HepG2 (cell line): ENCODE data around the gene DQX1. TPM values are rescaled to one million over a fixed set of nuclear protein-coding genes. Genes with fewer than 3 reads are reported as not detected.

Experiments used
- ATF7 ChIP-seq, 2 experiments: fragments of 450-650 bp in 1 of 2; sonication (generic) in 1 of 2; formaldehyde crosslinking in 1 of 2; IDR thresholded peaks; 2 replicates each; pipeline versions ENCODE4 v1.4.0 to v1.6.1; 2016 to 2020; ENCODE audit warnings: antibody characterized with exemption in 1 of 2, mild to moderate bottlenecking in 1 of 2, missing genetic modification reagents in 1 of 2
- CHD4 ChIP-seq: fragments of 200-600 bp; sonication (generic); IDR thresholded peaks from 2 replicates; pipeline ENCODE4 v1.7.0; 2017; ENCODE audit warnings: mild to moderate bottlenecking, low read length, borderline replicate concordance
- DRAP1 ChIP-seq: IDR thresholded peaks from 2 replicates; pipeline ENCODE4 v1.6.1; 2016; ENCODE audit warnings: missing genetic modification reagents, missing compliant biosample characterization
- ELF3 ChIP-seq: IDR thresholded peaks from 2 replicates; pipeline ENCODE4 v1.6.1; 2016; ENCODE audit warnings: missing genetic modification reagents, missing compliant biosample characterization
- HOXA9 ChIP-seq: sonication (generic); formaldehyde crosslinking; IDR thresholded peaks from 2 replicates; pipeline ENCODE4 v1.8.1; 2022; ENCODE audit warnings: missing genetic modification reagents, mild to moderate bottlenecking, moderate library complexity, borderline replicate concordance
- KLF12 ChIP-seq: sonication (generic); formaldehyde crosslinking; IDR thresholded peaks from 2 replicates; pipeline ENCODE4 v1.4.0; 2020; ENCODE audit warnings: missing genetic modification reagents, borderline replicate concordance
- MAF1 ChIP-seq: sonication (generic); formaldehyde crosslinking; IDR thresholded peaks from 2 replicates; pipeline ENCODE4 v1.5.0; 2020; ENCODE audit warnings: missing genetic modification reagents, borderline replicate concordance
- NFIC ChIP-seq: IDR thresholded peaks from 2 replicates; pipeline ENCODE4 v1.6.1; 2012; ENCODE audit warnings: mild to moderate bottlenecking, low read length, inconsistent platforms
- SAFB2 ChIP-seq: sonication (generic); formaldehyde crosslinking; IDR thresholded peaks from 2 replicates; pipeline ENCODE4 v1.5.1; 2020; ENCODE audit warnings: missing genetic modification reagents, low read depth, mild to moderate bottlenecking, borderline replicate concordance
- TRIM24 ChIP-seq: sonication (generic); formaldehyde crosslinking; IDR thresholded peaks from 2 replicates; pipeline ENCODE4 v1.8.0; 2022; ENCODE audit warnings: mild to moderate bottlenecking, missing genetic modification reagents
- ZBTB39 ChIP-seq: sonication (generic); formaldehyde crosslinking; IDR thresholded peaks from 2 replicates; pipeline ENCODE4 v1.5.0; 2020; ENCODE audit warnings: missing genetic modification reagents
- ZMYM3 ChIP-seq: sonication (generic); formaldehyde crosslinking; IDR thresholded peaks from 2 replicates; pipeline ENCODE4 v1.5.1; 2020; ENCODE audit warnings: mild to moderate bottlenecking, missing genetic modification reagents
- ZNF496 ChIP-seq: sonication (generic); formaldehyde crosslinking; IDR thresholded peaks from 2 replicates; pipeline ENCODE4 v1.8.1; 2023; ENCODE audit warnings: mild to moderate bottlenecking, moderate library complexity, missing genetic modification reagents; ENCODE audit not compliant: insufficient replicate concordance
- ZNF678 ChIP-seq: sonication (generic); formaldehyde crosslinking; IDR thresholded peaks from 2 replicates; pipeline ENCODE4 v1.4.0; 2020; ENCODE audit warnings: mild to moderate bottlenecking, missing genetic modification reagents
- ZNF777 ChIP-seq: sonication (generic); formaldehyde crosslinking; IDR thresholded peaks from 2 replicates; pipeline ENCODE4 v1.4.0; 2020; ENCODE audit warnings: missing genetic modification reagents
- polyA plus RNA-seq, 8 experiments: library from polyadenylated mRNA; depleted of rRNA in 3 of 8; stranded (reverse) in 7 of 8; unstranded in 1 of 8; fragments of >200 nt; fragmentation: Illumina TruSeq in 4 of 8; extraction: Trizol in 4 of 8; gene quantifications; 2 replicates each; pipeline versions ENCODE4 v1.2.1 to v1.2.3, GENCODE V29; 2011 to 2016; ENCODE audit warnings: low read depth in 4 of 8, missing spikeins in 1 of 8, mixed read lengths in 1 of 8; ENCODE audit not compliant: insufficient read depth in 1 of 8
- total RNA-seq, 5 experiments: library from RNA; depleted of rRNA; stranded (reverse); fragments of >200 nt; fragmentation: Illumina TruSeq; extraction: Trizol; gene quantifications; 2 replicates each; pipeline ENCODE4 v1.2.3, GENCODE V29; 2016; ENCODE audit warnings: low read depth in 1 of 5
- TF ChIP-seq, protein P1 (sequence below), 2 experiments: IDR thresholded peaks; 2 replicates each; pipeline ENCODE4 v1.6.1; 2011 to 2012; ENCODE audit warnings: low read length in 2 of 2, borderline replicate concordance in 1 of 2, low read depth in 1 of 2, mild to moderate bottlenecking in 1 of 2, moderate library complexity in 1 of 2
- TF ChIP-seq, protein P2 (sequence below): sonication (generic); formaldehyde crosslinking; IDR thresholded peaks from 2 replicates; pipeline ENCODE4; 2020; ENCODE audit warnings: missing genetic modification reagents, mild to moderate bottlenecking, borderline replicate concordance

Gene DQX1
- total and polyA plus RNA-seq, 2 of the 13 experiments (the other 11 are each of a cell fraction or from before 2014, with no cell fraction given) = 27.6 to 89.8 TPM

DNA sequence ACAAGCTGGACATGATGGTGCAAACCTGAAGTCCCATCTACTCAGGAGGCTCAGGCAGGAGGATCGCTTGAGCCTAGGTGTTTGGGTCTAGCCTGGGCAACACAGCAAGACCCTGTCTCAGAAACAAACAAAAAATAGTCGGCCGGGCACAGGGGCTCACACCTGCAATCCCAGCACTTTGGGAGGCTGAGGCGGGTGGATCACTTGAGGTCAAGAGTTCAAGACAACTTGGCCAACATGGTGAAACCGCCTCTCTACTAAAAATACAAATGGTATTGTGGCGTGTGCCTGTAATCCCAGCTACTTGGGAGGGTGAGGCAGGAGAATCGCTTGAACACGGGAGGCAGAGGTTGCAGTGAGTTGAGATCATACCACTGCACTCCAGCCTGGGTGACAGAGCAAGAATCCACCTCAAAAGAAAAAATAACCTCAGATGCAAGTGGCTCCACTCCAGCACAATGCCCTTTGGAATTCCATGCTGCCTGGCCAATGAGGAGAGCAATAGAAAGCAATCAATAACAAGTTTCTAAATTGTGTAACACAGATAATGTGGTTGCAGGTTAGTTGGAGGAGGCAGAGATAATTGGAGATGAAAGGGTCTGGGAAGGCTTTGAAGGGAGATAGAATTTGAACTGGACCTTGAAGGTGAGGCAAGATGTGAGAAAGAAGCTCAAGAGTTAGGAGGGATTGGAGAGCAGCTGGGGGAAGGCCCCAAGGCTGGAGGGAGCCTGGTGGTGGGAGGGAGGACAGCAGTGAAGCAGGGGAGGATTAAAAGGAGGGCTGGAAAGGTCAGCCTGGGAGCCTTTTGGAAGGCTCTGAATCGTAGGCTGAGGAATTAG lies 37.2 kb downstream of the DQX1 start (continued):
- TF ChIP-seq ZNF496 (CRISPR knock-in tag) (no peak), ZBTB39 (no peak), TRIM24 (CRISPR knock-in tag) (peak; percentile 22; the same call in 1 of the 2 replicates), NFIC (peak; percentile 90), DRAP1 (CRISPR knock-in tag) (no peak), ELF3 (CRISPR knock-in tag) (0 out of 2 replicates have a peak, but pooled peaks have one; percentile 49), ZNF678 (CRISPR knock-in tag) (no peak), MAF1 (CRISPR knock-in tag) (no peak), ZMYM3 (CRISPR knock-in tag) (peak; percentile 72), KLF12 (no peak), SAFB2 (CRISPR knock-in tag) (no peak), CHD4 (peak; percentile 86; the same call in 1 of the 2 replicates), ZNF777 (CRISPR knock-in tag) (no peak), ATF7 (IDR thresholded peaks at IDR 0.05) (peak; percentile 54), ATF7 (CRISPR knock-in tag; IDR thresholded peaks at IDR 0.05) (no peak), HOXA9 (CRISPR knock-in tag) (peak; percentile 73)
- TF ChIP-seq, protein P1, sequence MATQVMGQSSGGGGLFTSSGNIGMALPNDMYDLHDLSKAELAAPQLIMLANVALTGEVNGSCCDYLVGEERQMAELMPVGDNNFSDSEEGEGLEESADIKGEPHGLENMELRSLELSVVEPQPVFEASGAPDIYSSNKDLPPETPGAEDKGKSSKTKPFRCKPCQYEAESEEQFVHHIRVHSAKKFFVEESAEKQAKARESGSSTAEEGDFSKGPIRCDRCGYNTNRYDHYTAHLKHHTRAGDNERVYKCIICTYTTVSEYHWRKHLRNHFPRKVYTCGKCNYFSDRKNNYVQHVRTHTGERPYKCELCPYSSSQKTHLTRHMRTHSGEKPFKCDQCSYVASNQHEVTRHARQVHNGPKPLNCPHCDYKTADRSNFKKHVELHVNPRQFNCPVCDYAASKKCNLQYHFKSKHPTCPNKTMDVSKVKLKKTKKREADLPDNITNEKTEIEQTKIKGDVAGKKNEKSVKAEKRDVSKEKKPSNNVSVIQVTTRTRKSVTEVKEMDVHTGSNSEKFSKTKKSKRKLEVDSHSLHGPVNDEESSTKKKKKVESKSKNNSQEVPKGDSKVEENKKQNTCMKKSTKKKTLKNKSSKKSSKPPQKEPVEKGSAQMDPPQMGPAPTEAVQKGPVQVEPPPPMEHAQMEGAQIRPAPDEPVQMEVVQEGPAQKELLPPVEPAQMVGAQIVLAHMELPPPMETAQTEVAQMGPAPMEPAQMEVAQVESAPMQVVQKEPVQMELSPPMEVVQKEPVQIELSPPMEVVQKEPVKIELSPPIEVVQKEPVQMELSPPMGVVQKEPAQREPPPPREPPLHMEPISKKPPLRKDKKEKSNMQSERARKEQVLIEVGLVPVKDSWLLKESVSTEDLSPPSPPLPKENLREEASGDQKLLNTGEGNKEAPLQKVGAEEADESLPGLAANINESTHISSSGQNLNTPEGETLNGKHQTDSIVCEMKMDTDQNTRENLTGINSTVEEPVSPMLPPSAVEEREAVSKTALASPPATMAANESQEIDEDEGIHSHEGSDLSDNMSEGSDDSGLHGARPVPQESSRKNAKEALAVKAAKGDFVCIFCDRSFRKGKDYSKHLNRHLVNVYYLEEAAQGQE (IDR thresholded peaks at IDR 0.05; ENCODE audit: borderline replicate concordance in 1 of 2, low read depth in 1 of 2, low read length in 2 of 2) = no peak
- TF ChIP-seq, protein P2, sequence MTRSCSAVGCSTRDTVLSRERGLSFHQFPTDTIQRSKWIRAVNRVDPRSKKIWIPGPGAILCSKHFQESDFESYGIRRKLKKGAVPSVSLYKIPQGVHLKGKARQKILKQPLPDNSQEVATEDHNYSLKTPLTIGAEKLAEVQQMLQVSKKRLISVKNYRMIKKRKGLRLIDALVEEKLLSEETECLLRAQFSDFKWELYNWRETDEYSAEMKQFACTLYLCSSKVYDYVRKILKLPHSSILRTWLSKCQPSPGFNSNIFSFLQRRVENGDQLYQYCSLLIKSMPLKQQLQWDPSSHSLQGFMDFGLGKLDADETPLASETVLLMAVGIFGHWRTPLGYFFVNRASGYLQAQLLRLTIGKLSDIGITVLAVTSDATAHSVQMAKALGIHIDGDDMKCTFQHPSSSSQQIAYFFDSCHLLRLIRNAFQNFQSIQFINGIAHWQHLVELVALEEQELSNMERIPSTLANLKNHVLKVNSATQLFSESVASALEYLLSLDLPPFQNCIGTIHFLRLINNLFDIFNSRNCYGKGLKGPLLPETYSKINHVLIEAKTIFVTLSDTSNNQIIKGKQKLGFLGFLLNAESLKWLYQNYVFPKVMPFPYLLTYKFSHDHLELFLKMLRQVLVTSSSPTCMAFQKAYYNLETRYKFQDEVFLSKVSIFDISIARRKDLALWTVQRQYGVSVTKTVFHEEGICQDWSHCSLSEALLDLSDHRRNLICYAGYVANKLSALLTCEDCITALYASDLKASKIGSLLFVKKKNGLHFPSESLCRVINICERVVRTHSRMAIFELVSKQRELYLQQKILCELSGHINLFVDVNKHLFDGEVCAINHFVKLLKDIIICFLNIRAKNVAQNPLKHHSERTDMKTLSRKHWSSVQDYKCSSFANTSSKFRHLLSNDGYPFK (CRISPR knock-in tag) = peak; percentile 27; the same call in 1 of the 2 replicates
